DND-41 (cell line): ENCODE data around the gene VN1R5.

Source experiments
- EZH2 ChIP-seq: IDR thresholded peaks from 3 replicates; pipeline ENCODE4 v1.6.1; 2012; ENCODE audit warnings: borderline replicate concordance, low read depth, mild to moderate bottlenecking, moderate library complexity, low read length, inconsistent platforms; ENCODE audit not compliant: severe bottlenecking
- TF ChIP-seq, protein P1 (sequence below): IDR thresholded peaks from 2 replicates; pipeline ENCODE4 v1.5.1; 2012; ENCODE audit warnings: borderline replicate concordance, low read length, moderate library complexity, mild to moderate bottlenecking; ENCODE audit not compliant: poor library complexity, severe bottlenecking; ENCODE audit errors: extremely low read depth

DNA sequence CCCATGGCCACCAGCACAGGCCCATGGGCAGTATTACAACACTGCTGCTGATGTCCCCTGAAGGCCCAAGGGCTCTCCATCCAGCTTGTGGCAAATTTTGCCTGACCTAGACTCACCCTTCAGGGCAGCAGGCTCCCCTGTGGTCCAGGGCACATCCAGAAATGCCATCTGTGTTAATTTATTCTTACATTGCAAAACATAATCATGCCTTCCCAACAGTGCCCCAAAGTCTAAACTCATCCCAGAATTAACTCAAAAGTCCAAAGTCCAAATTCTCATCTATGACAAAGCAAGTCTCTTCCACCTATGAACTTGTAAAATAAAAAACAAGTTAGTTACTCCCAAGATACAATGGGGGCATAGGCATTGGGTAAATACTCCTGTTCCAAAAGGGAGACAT is 13.3 kb downstream of the VN1R5 start:
- no peak for TF ChIP-seq EZH2
- TF ChIP-seq, protein P1, sequence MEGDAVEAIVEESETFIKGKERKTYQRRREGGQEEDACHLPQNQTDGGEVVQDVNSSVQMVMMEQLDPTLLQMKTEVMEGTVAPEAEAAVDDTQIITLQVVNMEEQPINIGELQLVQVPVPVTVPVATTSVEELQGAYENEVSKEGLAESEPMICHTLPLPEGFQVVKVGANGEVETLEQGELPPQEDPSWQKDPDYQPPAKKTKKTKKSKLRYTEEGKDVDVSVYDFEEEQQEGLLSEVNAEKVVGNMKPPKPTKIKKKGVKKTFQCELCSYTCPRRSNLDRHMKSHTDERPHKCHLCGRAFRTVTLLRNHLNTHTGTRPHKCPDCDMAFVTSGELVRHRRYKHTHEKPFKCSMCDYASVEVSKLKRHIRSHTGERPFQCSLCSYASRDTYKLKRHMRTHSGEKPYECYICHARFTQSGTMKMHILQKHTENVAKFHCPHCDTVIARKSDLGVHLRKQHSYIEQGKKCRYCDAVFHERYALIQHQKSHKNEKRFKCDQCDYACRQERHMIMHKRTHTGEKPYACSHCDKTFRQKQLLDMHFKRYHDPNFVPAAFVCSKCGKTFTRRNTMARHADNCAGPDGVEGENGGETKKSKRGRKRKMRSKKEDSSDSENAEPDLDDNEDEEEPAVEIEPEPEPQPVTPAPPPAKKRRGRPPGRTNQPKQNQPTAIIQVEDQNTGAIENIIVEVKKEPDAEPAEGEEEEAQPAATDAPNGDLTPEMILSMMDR, result no peak
